ENCODE results near the gene GALNT18.

GALNT18 gene

DNA sequence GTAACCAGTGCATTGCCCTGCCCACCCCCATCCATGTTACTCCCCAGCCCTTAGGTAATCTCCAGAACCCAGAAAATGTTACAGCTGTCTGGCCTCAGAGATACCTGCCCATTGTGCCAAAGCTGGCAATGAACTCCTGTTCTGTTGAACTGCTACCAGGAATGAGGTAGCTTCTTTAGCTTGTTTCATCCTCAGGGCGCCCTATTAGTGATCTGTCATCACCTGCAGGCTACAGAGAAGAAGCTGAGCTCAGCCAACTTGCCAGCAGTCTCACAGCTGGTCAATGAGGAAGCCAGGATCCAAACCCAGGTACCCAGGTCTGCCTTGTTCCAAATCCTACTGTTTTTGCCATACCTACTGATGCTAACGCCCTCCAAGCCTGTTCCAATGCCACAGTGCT lies 88.7 kb downstream of the GALNT18 start:
- no peak for TF ChIP-seq CTCF (IDR thresholded peaks at IDR 0.05; ENCODE audit: low read depth, low read length)

DNA sequence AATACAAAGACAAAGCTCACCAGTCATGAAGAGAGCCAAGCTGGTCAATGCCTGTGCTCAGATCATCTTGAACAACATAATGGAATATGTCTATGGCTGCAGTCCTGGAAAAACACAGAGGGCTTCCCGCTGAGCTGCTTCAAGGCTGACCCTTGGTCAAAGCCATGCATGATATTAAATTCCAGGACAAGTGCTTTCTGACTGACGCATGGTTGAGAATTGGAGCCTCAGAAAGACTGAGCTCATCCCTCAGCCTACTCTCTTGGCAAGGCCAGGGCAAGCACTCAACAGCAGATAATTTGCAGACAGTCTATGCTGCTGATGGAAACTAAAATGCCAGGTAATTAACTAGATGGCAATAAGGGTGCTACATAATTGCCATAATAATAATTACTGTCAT lies 89.2 kb downstream of the GALNT18 start:
- TF ChIP-seq CTCF (IDR thresholded peaks at IDR 0.05; ENCODE audit: low read depth, low read length): no peak
- no peak for DNase-seq (ENCODE audit: extremely low read depth, low read depth)

More for the DNA sequence above, 88.7 kb downstream of the GALNT18 start:
- DNase-seq (ENCODE audit: extremely low read depth, low read depth): no peak

DNA sequence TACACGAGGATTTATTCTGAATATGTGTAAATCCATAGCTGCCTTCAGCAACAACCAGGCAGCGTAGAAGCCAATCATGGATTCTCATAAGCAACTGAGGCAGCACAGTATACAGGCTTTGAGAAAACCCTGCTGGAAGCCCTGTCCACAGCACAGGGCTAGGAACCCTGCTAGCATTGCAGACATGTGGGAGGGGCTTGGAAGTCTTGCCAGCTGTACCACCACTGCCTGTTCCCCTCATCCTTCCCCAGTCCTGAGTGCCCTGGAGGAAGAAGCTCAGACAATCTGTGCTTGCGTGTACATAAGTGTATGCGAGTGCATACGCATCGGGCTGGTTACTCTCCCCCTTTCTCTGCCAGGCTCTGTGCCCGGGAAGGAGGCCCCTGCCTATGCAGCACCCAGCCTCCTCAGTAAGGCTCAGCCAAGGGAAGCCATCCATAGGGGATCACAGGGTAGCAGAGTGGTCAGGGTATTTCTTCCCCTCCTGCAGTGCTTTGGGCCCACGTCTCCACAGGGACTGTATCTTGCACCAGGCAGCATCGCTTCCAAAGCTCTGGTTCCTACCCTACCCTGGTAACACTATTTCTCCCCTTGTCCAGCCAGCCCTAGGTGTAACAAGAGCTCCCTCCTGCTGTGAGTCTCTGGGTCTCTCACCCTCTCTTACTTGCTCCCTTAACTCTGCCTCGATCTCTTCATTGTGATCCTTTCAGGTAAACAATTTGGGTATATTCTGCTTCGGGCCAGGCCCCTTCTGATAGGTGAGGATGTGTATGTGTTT lies 90.5 kb downstream of the GALNT18 start:
- DNase-seq (ENCODE audit: extremely low read depth, low read depth): no peak
- TF ChIP-seq CTCF (IDR thresholded peaks at IDR 0.05; ENCODE audit: low read depth, low read length): no peak

DNA sequence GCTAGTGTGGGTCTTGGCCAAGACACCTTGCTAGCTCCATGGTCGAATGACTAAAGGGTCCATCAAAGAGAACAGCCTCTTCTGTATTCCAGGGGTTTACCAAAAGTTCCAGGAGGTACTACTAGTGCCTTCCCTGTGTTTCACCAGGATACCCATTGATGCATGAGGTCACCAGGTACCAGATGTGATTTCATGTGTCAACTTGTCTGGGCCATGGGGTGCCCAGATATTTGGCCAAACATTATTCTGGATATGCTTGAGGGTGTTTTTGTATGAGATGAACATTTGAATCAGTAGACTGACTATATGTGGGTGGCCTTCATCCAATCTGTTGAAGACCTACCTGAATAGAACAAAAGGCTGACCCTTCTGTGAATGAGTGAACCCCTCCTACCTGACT lies 92.8 kb downstream of the GALNT18 start:
- DNase-seq (ENCODE audit: extremely low read depth, low read depth): no peak
- no peak for TF ChIP-seq CTCF (IDR thresholded peaks at IDR 0.05; ENCODE audit: low read depth, low read length)

GRCh38 chr11:11525283-11525682 lies 96.5 kb downstream of the GALNT18 start:
- no peak for DNase-seq (ENCODE audit: extremely low read depth, low read depth)
- TF ChIP-seq CTCF (IDR thresholded peaks at IDR 0.05; ENCODE audit: low read depth, low read length): no peak

GRCh38 chr11:11524436-11525061 lies 97.3 kb downstream of the GALNT18 start:
- no peak for TF ChIP-seq CTCF (IDR thresholded peaks at IDR 0.05; ENCODE audit: low read depth, low read length)
- no peak for DNase-seq (ENCODE audit: extremely low read depth, low read depth)

DNA sequence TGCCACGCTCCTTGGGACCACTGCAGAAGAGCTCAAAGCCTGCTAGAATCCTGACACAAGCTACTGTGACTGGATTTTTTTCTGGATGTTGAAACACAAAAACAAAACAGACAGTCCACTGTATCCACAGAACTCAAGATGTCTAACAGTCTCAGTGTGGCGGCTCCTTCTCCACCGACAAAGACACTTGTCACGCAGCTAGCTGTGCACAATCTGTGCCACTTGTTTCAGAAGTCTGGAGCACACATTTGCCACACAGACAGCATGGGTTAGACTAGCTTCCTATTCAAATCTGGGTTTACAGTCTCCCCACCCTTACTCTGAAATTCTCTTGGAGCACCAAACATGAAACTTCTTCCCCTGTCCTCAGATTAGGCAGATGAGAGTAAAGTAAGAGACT lies 99.2 kb downstream of the GALNT18 start:
- DNase-seq (ENCODE audit: extremely low read depth, low read depth): no peak
- TF ChIP-seq CTCF (IDR thresholded peaks at IDR 0.05; ENCODE audit: low read depth, low read length): no peak

Data from AG09319 (cell line).